ENCODE data around the gene CCNH. TPM values are rescaled to one million over a fixed set of nuclear protein-coding genes. Genes with fewer than 3 reads are reported as not detected.

The CCNH gene
- total and polyA plus RNA-seq, 11 donors: 22.2 to 41.3 (median 27.9) TPM

DNA sequence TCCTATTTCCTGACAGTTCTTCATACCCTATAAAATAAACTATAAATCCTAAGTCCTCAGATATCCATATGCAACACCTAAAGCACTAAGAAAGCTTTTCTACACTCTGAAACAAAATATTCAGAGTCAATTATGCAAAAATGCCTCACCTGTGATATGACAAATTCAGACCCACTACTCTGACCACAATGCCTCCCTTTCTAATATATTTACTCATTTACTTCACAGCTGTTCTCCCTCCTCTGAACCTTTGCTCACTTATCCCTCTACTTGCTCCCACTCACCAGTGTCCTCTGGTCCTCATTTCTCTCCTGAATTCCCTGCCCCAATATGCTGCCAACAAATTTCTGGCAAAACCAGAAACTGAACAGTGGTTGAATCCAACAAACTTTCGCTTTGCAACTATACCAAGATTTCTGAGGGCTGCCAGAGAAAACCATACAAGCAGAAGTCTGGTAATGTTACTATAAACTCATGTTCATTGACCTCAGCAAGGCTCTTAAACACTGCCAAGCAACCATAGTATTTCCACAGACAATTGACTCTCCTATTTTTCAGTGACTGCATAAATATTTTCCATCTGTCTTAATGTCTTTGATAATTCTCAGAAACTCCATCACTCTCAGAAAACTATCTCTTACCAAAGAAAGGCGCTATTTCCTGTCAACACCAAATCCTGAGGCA lies 7.1 kb downstream of the CCNH start:
- TF ChIP-seq POLR2A (IDR thresholded peaks at IDR 0.05): no peak
- TF ChIP-seq, protein P1, sequence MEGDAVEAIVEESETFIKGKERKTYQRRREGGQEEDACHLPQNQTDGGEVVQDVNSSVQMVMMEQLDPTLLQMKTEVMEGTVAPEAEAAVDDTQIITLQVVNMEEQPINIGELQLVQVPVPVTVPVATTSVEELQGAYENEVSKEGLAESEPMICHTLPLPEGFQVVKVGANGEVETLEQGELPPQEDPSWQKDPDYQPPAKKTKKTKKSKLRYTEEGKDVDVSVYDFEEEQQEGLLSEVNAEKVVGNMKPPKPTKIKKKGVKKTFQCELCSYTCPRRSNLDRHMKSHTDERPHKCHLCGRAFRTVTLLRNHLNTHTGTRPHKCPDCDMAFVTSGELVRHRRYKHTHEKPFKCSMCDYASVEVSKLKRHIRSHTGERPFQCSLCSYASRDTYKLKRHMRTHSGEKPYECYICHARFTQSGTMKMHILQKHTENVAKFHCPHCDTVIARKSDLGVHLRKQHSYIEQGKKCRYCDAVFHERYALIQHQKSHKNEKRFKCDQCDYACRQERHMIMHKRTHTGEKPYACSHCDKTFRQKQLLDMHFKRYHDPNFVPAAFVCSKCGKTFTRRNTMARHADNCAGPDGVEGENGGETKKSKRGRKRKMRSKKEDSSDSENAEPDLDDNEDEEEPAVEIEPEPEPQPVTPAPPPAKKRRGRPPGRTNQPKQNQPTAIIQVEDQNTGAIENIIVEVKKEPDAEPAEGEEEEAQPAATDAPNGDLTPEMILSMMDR (IDR thresholded peaks at IDR 0.05): no peak
- H3K27ac ChIP-seq: no peak overlapping the region
- DNase-seq: no peak
- 80 to 85% (median 83%) methylated on average over 2 of the region's 2 CpGs for WGBS, 4 donors
- H3K27me3 ChIP-seq: no peaks in the 10 kb centered on the region
- H3K4me1 ChIP-seq: peaks cover 0 to 32% (median 2%) of the 10 kb centered on the region in 12 donors
- peaks cover 3 to 100% (median 91%) of the 10 kb centered on the region in 9 donors for H3K36me3 ChIP-seq
- peaks cover 0 to 5% (median 0%) of the 10 kb centered on the region in 12 donors for H3K9me3 ChIP-seq
- H3K4me3 ChIP-seq: no peak overlapping the region
- ATAC-seq: no peak
- intact Hi-C loops (cut with DNase I): loop anchor here in 4 of 10 donors (10.0 kb wide), 2 partner anchors 331 to 341 kb away; no protein-coding TSS in a partner anchor

DNA sequence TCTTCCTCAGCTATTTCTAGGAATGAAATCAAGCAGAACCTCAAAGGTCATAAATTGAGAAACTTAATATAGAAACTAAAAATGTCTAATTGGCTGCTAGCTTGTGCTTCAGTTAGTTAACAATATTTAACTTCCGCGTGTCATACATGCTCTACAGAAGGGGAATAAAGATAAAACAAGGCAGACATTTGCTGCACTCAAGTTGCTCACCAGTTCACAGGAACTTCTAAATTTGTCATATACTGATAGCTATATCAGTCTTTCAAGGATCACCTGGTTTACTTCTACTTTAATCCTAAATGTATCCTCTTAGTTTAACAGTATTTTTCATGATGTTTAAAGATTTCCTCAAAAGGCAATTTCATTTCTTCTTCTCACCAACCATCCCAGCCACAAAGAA lies 8.4 kb downstream of the CCNH start:
- intact Hi-C loops (cut with DNase I): loop anchor here in 5 of 10 donors (5.0 to 10.0 kb wide), 3 partner anchors 330 to 340 kb away; no protein-coding TSS in a partner anchor
- Histone ChIP-seq H3K4me1 (peaks cover 0 to 42% (median 0%) of the 10 kb centered on the region in 12 donors), H3K36me3 (peaks cover 3 to 100% (median 94%) of the 10 kb centered on the region in 9 donors), H3K27me3 (no peaks in the 10 kb centered on the region), H3K9me3 (peaks cover 0 to 5% (median 0%) of the 10 kb centered on the region in 12 donors), H3K4me3 (no peak overlapping the region), H3K27ac (no peak overlapping the region)
- no peak for TF ChIP-seq POLR2A (IDR thresholded peaks at IDR 0.05)
- TF ChIP-seq, protein P1 (IDR thresholded peaks at IDR 0.05): no peak
- DNase-seq (no peak), ATAC-seq (no peak)
- 49 to 57% (median 52%) methylated on average over 2 of the region's 2 CpGs for WGBS, 4 donors

DNA sequence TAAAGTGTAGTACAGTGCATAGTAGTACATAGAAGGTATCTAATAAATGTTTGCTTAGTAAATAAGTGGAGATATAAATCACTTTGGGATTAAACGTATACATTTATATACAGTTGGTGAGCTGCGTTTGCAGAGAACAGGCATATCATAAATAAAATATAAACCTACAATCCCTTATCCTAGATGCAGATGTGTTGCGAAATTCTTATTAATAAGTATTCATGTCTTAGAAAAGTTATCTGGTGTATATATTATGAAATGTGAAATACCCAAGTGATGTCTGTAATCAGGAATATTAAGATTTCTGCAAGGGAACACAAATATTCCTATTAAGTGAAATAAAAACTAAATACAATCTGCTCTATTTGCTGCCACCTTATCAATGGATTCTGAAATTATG lies 8.8 kb downstream of the CCNH start:
- Histone ChIP-seq H3K27ac (no peak overlapping the region), H3K4me3 (no peak overlapping the region), H3K27me3 (no peaks in the 10 kb centered on the region), H3K9me3 (peaks cover 0 to 5% (median 0%) of the 10 kb centered on the region in 12 donors), H3K36me3 (peaks cover 3 to 100% (median 94%) of the 10 kb centered on the region in 9 donors), H3K4me1 (peaks cover 0 to 43% (median 0%) of the 10 kb centered on the region in 12 donors)
- ATAC-seq (no peak), DNase-seq (no peak)
- 92 to 96% (median 95%) methylated on average over 3 of the region's 3 CpGs for WGBS, 4 donors
- intact Hi-C loops (cut with DNase I): loop anchor here in 5 of 10 donors (5.0 to 10.0 kb wide), 3 partner anchors 329 to 339 kb away; no protein-coding TSS in a partner anchor
- TF ChIP-seq, protein P1 (IDR thresholded peaks at IDR 0.05): no peak
- TF ChIP-seq POLR2A (IDR thresholded peaks at IDR 0.05): no peak

GRCh38 chr5:87403409-87403808 lies 9.3 kb downstream of the CCNH start:
- no peak for TF ChIP-seq POLR2A (IDR thresholded peaks at IDR 0.05)
- TF ChIP-seq, protein P1 (IDR thresholded peaks at IDR 0.05): no peak
- Histone ChIP-seq H3K9me3 (peaks cover 0 to 5% (median 0%) of the 10 kb centered on the region in 12 donors), H3K36me3 (peaks cover 3 to 100% (median 94%) of the 10 kb centered on the region in 9 donors), H3K27me3 (no peaks in the 10 kb centered on the region), H3K4me1 (peaks cover 0 to 38% (median 0%) of the 10 kb centered on the region in 12 donors), H3K4me3 (no peak overlapping the region), H3K27ac (no peak overlapping the region)
- intact Hi-C loops (cut with DNase I): loop anchor here in 5 of 10 donors (5.0 to 10.0 kb wide), 3 partner anchors 329 to 339 kb away; no protein-coding TSS in a partner anchor
- DNase-seq: no peak
- no peak for ATAC-seq
- 87 to 98% (median 92%) methylated on average over 3 of the region's 3 CpGs for WGBS, 4 donors
